GM18907 (cell line): ENCODE measurements around the gene MRPL28.
"Not testable (repeated sequence)": the region's sequence is repeated elsewhere in the genome, so short reads cannot be mapped to it uniquely, and the experiment has no call there.

Source experiments
- ATAC-seq: cut with Tn5 transposase; IDR thresholded peaks from one replicate; pipeline ENCODE4 v1.9.1; 2021; ENCODE audit warnings: mild to moderate bottlenecking, moderate library complexity; ENCODE audit not compliant: unreplicated experiment

The MRPL28 gene

DNA sequence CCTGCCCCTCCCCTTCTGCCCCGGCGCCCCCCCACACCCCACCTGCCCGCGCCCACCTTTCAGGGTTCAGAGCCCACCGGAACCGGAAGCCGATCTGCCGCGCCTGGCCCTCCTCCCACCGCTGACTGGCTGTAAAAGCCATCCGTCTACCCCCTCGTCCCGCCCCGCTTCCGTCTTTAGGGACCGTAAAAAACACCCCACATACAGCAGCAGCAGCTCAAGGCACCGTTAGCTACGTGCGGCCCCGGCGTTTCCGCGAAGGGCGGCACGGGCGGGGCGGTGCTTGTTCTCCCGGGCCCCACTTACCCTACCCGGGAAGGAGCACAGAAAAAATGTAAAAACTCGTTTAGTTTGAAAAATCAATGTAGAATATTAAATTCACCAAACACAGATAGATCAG, at the start of gene MRPL28:
MRPL28 (minus strand) TSS at position 96 of the 400 bp plus-strand sequence. CDS start 320 bp downstream, outside the sequence.
- ATAC-seq: peak; percentile 65

- ATAC-seq: not testable (repeated sequence)
These were observed 44.8 kb upstream of the MRPL28 start for GRCh38 chr16:415170-415498.

- ATAC-seq: no peak
These were observed 44.2 kb upstream of the MRPL28 start for GRCh38 chr16:414395-415169.

DNA sequence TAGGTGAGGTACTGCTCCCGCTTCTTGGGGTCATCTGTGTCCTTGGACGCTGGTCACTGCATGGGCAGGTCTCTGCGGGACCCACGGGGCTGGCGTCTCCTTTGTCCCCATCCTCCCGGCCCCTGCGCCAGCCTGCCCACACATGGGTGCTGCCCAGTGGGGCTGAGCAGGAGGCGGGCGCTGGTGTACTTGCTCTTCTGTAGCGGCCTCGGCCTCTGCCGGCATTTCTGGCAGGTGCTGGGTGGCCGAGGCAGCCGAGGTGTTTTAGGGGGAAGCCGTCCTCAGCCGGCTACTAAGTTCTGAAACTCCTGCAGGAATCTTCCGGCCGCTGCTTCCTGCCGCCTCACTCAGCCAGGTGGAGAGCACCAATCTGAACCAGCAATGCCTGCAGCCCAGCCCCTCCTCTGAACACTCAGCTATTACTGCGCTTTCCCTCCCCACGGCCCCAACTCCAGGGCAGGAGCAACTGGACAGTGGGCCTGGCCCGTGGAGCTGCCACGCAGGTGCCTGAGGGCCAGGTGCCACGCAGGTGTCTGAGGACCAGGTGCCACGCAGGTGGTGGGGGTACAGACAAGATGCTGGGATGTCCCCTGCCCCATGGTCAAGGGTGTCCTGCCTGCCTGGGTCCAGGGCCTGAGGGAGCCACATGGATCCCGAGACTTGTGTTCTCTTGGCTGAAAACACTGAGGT, 41.4 kb upstream of the MRPL28 start:
- no peak for ATAC-seq

- ATAC-seq: no peak
These were observed 40.3 kb upstream of the MRPL28 start for GRCh38 chr16:410516-411178.

- ATAC-seq: no peak
These were observed 36.9 kb upstream of the MRPL28 start for GRCh38 chr16:407253-407652.

GRCh38 chr16:405548-406506, 35.5 kb upstream of the MRPL28 start:
- no peak for ATAC-seq

DNA sequence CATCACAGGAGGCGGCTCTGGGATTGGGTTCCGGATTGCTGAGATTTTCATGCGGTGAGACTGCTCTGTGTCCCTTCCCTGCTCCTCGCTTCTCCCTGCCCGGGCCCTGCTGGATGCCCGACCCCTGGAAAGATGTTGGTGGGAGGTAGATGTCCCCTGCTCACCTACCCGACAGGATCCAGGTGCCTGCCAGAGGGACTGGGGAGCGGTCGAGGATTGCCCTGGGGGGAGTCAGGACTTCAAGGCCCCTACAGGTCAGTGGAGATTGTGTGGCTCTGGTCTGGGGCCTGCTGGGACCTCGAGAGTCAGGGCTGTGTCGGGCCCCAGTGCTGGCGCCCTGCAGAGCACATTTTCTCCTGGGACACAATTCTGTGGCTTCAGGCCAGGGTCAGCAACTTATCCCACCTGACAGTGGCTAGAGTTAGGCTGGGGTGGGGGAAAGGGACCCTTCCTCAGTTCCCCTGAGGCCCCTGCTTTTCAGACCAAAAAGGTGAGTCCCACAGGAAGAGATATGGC, 34.7 kb upstream of the MRPL28 start:
- ATAC-seq: no peak

DNA sequence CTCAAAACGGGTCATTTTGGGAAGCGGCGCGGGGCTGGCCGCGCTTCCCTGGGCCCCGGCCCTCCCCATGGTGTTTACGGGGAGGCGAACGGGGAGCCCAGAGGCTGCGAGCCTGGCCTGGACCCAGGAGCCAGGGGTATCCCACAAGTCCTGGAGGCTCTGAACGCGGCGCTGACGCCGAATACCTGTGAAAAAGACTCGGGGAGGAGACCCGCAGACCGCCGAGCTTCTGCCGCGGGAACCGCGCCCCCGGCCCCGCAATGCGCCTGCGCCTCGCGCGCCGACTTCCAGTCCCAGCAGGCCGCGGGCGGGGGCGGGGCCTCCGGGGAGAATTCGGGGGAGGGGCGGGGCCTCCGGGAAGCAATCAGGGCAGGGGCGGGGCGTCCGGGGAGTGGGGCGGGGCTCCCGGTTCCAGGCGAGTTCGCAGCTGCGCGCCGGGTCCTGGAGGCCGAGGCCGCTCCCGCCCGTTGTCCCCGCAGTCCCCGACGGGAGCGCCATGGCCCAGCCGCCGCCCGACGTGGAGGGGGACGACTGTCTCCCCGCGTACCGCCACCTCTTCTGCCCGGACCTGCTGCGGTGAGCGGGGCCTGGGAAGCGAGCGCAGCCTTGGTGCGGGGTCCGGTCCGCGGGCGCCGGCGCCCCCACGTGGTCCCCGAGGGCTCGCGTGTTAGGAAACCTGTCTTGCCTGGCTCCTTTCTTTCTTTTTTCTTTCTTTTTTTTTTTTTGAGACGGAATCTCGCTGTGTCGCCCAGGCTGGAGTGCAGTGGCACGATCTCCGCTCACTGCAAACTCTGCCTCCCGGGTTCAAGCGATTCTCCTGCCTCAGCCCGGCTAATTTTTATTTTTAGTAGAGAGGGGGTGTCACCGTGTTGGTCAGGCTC, 31.4 kb upstream of the MRPL28 start, which contains the start of gene DECR2:
DECR2 (plus strand) TSS at position 418 of the 881 bp plus-strand sequence; CDS start at position 497, 79 bp downstream.
- peak; percentile 51 for ATAC-seq

- ATAC-seq: no peak
These were observed 29.8 kb upstream of the MRPL28 start for GRCh38 chr16:400061-400591.

DNA sequence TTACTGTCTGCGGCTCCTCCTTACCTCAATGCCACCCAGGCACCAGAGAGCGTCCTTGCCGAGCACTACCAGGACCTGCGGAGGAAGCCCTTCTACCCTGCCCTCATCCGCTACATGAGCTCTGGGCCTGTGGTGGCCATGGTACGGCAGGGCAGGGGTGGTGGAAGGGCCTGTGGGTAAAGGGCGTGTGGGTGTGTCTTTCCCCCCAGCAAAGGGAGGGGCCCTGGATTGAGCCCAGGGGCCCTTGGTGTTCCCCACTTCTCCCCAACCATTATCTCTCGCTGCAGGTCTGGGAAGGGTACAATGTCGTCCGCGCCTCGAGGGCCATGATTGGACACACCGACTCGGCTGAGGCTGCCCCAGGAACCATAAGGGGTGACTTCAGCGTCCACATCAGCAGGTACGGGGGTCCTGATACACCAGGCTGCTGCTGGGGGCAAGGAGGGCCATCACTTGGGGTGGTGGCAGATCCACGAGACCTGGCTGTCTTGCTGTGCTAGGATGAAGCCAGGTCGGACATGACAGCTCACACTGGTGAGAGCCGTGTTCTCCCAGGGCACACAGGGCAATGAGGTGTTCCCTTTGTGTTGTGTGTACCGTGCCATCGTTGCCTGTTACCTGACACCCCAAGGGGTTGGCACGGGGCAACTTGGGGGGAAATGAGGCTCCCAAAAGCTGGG, 29.1 kb upstream of the MRPL28 start:
- no peak for ATAC-seq

DNA sequence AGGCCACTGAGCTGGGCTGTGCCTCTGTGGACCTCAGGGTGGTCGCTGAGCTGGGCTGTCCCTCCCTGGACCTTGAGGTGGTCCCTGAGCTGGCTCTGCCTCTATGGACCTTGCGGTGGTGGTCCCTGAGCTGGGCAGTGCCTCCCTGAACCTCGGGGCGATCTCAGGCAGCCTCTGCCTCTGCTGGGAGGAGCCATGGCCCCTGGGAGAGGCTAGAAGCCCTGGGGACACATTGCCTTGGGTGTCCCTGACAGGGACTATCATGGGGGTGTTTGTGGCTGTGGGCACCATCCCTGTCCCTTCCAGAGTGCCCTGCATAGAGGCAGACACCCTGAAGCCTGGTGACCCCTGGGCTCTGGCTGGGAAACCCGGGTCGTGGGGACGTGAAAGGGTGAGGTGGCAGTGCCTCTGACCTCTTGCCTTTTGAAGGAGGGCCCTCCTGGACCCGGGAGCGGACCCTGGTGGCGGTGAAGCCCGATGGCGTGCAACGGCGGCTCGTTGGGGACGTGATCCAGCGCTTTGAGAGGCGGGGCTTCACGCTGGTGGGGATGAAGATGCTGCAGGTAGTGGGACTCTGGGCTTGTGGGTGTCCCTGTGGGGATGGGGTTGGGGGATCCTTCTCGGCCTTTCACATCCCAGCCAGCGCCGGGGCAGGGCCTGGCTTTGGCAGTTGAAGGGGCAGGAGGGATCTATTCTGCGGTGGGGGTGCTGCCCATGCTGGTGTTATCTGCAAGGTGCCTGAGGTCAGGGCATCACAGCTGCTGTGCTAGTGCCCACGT, 28.4 kb upstream of the MRPL28 start:
- no peak for ATAC-seq

- ATAC-seq: no peak
These were observed 27.5 kb upstream of the MRPL28 start for GRCh38 chr16:397736-398332.

DNA sequence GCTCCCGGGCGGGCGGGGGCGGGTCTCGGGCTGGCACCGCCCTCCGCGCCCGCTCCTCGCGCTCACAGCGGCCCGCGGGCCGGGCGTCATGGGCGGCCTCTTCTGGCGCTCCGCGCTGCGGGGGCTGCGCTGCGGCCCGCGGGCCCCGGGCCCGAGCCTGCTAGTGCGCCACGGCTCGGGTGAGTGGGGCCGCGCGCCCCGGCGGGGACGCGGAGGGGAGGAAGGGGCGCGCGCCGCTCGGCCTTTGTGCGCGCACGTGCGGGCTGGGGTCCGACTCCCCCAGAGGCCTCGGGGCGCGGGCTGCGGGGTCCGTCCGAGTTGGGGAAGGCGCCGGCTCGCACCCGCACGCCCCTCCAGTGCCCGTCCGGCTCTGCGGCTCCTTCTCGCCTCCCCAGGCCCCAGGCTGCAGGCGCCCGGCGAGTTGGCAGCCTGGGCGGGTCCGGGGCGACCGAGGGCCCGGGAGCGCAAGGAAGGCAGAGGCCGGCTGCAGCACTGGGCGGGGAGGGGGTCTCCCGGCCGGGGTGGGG, 26.9 kb upstream of the MRPL28 start, which contains the start of gene NME4:
NME4 (plus strand) TSS at position 65 of the 527 bp plus-strand sequence; CDS start at position 89, 24 bp downstream.
- ATAC-seq: no peak

DNA sequence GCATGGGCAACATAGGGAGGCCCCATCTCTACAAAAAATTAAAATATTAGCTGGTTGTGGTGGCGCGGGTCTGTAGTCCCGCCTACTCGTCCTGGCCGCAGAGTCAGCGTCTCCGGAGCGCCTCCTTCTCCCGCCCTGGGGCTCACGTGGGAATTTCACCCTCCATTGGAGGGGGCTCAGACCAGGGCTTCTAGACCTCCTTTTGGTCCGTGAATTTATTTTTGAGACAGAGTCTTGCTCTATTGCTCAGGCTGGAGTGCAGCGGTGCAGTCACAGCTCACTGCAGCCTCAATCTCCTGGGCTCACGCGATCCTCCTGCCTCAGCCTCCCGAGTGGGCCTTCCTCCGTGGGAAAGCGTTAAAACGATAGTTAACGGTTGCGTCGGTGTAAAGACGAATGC, 26.3 kb upstream of the MRPL28 start:
- ATAC-seq: no peak

- no peak for ATAC-seq
These were observed 25.9 kb upstream of the MRPL28 start for GRCh38 chr16:396199-396598.

DNA sequence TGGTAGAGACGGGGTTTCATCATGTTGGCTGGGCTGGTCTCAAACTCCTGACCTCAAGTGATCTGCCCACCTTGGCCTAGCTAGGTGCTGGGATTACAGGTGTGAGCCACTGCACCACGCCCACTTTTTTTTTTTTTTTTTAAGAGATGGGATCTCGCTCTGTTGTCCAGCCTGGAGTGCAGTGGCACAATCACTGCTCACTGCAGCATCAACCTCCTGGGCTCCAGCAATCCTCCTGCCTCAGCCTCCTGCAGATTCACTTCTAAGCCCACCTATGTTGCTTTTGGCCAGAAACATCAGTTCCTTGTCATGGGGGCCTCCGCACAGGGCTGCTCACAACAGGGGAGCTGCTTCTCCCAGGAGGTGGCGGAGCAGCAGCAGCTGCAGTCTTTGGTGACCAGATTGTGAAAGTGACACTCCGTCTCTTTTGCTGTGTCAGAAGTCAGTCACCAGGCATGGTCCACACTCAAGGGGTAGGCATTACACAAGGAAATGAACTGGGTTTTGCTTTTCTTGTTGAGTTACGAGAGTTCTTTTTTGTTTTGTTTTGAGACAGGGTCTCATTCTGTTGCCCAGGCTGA, 22.2 kb upstream of the MRPL28 start:
- ATAC-seq: no peak
